Loucy (cell line): ENCODE data around the gene SPOP.

Experiments
- CTCF ChIP-seq: fragments of 200-600 bp; sonication (generic); conservative IDR thresholded peaks from 2 replicates; pipeline ENCODE4 v1.5.1; 2014; ENCODE audit warnings: mild to moderate bottlenecking, antibody characterized with exemption, low read length
- EZH2phosphoT487 ChIP-seq: fragments of 200-600 bp; IDR thresholded peaks from 2 replicates; pipeline ENCODE4 v1.6.1; 2018; ENCODE audit warnings: antibody characterized with exemption, mild to moderate bottlenecking, moderate library complexity, borderline replicate concordance

GRCh38 chr17:49597436-49597835 is 80.5 kb downstream of the SPOP start:
- no peak for TF ChIP-seq CTCF
- TF ChIP-seq EZH2phosphoT487: no peak
